ENCODE data around the gene BICC1. TPM values are rescaled to one million over a fixed set of nuclear protein-coding genes. Genes with fewer than 3 reads are reported as not detected.

Gene BICC1
- total RNA-seq, 1 donor from 2014 or later, result 6.4 TPM

- DNase-seq (ENCODE audit: low spot score), result no peak
- intact Hi-C loops (cut with DNase I), result no loop called here
Observed at GRCh38 chr10:58632216-58632615, 119.5 kb downstream of the BICC1 start.

GRCh38 chr10:58637352-58637751 lies 124.7 kb downstream of the BICC1 start:
- intact Hi-C loops (cut with DNase I), result no loop called here
- DNase-seq (ENCODE audit: low spot score), result no peak

DNA sequence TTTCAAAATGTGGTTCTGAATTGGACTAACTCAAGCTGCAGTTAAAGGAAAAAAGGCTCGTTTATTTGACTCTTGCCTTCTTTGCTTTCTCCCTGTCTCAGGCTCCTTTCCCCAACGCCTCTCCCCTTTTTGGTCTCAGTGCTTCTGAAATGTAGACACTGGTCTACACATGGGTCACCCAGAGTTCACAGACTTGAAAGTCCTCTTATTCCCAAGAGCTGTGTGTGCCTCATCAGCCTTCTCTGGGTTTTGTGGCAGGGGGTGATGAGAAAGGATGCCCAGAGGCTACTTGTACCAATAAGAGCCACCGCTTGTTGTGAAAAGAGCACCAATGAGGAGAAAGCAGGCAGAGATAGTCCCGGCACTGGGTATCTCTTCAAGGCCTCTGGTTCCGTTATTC lies 125.7 kb downstream of the BICC1 start:
- intact Hi-C loops (cut with DNase I), result no loop called here
- no peak for DNase-seq (ENCODE audit: low spot score)

DNA sequence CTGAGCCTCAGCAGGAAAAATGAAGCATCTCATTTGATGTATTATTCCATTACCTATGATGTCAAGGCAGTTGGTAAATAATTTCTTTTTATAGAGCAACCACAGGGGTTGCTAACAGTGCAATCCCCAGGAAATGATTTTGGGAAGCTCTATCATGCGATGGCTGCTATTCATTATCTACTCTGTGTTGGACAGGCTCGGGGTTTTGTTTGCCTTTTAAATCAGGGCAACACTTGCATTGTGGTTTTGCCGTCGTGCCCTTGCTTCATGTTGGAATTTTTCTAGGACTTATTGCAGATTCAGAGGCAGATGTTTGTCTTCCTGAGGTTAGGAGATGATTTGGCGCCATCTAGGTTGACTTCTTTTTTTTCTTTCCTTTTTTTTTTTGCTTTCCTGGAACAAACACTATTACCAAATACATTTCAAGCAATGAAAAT lies 128.4 kb downstream of the BICC1 start:
- DNase-seq (ENCODE audit: low spot score), result no peak
- intact Hi-C loops (cut with DNase I), result no loop called here

- intact Hi-C loops (cut with DNase I), result no loop called here
- DNase-seq (ENCODE audit: low spot score), result no peak
Observed at GRCh38 chr10:58641708-58642107, 129.0 kb downstream of the BICC1 start.

DNA sequence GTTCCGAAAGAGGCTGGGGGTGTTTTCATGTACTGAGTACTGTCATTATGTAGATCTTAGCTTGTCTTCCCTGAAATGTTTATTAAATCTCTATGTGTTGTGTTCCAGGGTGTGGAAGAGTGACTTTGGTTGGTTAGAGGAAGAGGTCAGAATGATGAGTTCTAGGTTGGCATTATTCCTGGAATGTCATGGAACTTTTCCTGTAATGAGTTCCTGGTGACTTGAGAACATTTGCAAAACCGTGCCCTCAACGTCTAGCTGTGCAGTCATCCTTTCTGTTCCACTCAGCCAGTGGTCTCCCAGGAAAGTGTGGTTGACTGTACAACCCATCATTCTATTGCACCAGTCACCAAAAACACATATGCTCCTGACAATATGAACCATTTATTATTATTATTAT lies 129.6 kb downstream of the BICC1 start:
- intact Hi-C loops (cut with DNase I), result no loop called here
- no peak for DNase-seq (ENCODE audit: low spot score)

DNA sequence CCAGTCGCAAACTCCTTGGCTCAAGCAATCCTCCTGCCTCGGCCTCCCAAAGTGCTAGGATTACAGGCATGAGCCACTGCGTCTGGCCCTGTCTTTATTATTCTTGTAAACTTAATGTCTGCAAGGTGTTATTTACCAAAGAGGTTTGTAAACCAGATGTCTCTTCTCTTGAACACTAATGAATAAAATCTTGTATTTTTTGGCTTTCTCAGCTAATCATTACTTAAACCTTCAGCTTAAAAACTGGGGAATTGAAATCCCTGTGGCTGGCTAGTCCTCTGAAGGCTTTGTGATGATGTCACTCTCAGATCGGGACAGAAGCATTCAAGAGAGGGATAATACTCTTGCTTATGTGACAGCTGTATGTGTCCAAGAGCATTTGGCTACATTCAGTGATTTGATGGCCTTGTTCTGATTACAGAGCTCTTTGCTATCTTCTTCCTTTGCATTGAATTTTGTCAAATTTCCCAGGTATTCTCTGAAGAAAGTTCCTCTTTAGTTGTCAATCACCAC lies 130.3 kb downstream of the BICC1 start:
- intact Hi-C loops (cut with DNase I), result no loop called here
- no peak for DNase-seq (ENCODE audit: low spot score)

DNA sequence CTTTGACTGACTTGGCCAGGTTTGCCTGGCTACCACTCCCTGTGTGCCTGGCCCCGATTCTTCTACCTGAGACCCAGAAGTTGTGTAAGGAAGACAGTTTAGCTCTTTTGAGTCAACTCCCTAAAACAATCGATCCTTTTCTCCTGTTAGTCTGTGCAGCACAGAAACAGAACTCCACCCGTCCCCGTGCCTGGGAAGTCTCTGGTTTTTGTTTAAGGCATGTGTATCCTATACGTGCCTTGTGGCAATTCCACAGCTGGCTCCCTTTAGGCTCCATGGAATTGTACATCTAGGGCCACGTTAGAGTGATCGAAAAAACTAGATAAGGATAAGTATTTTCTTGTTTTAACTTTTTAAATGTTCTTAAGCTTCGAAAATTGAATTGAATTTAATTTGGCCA lies 131.6 kb downstream of the BICC1 start:
- intact Hi-C loops (cut with DNase I), result no loop called here
- no peak for DNase-seq (ENCODE audit: low spot score)

- no peak for DNase-seq (ENCODE audit: low spot score)
- intact Hi-C loops (cut with DNase I), result no loop called here
Observed at GRCh38 chr10:58645416-58646146, 132.9 kb downstream of the BICC1 start.

DNA sequence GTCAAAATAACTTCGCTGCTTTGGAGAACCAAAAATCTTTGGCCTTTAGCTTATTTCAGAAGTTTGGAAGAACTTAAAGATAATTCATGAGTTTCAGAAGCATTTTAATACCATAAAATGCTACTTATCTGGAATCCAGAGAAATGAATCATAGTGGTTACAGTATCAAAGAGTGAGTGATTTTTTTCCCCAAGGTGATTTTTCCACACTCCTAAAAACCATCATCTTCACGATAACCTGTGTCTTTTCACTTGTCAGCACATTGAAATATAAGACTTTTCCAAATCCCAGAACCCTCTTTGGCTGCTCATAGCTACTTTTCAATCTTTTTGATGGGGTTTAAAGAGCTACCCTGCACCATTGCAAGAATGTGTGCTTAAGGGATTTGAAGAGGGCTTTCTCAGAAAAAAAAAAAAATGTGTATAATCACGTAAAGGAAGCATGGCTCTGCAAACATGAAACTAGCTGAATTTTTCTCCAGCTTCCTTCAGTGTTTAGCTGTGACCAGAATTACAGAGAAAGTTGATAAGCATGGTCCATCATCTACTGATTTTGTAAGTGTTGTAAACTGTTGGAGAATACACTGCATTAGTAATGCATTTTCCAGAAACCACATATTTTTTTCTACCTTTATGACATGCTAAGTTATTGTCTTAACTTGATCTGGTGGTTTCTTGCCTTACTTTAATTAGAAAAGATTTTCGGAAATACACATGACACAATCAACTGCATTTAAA lies 134.9 kb downstream of the BICC1 start:
- no peak for DNase-seq (ENCODE audit: low spot score)
- intact Hi-C loops (cut with DNase I), result no loop called here

DNA sequence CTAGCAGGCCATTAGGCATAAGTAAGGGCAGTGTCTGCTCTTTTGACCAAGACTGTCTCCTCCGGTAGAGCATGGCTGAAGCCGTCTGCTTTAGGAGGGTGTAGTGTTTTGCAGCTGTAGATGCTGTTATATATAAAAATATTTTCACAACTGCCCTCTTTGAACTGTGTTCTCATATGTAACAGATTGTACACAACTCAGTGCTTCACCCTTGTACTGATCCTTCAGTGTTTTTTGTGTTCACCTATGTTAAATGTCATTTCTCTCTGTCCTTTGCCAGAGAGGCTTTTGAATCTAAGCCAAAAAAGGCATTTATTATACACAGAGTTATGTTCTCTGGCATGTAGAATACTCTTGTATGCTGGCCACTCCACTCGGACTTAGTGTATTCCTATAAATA lies 135.5 kb downstream of the BICC1 start:
- intact Hi-C loops (cut with DNase I), result no loop called here
- no peak for DNase-seq (ENCODE audit: low spot score)

DNA sequence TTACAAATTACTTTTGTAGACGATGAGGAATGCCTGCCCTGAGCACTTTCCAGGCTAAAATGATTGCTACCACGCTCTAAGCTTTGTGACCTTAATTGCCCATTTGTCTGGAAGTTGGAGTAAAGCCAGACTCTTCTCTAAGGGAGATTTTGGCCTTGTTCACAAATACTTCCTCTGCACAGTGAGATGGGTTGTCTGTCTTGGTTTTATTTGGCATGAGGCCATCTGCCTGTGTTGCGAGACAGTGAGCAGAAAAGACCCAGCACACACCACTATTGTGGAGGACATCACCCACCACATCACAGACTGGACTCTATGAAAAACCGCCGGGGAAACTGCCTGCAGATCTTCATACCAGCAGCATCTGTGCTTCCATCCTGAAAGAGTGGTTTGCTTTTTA lies 138.4 kb downstream of the BICC1 start:
- DNase-seq (ENCODE audit: low spot score), result no peak

GRCh38 chr10:58651742-58652141 lies 139.1 kb downstream of the BICC1 start:
- intact Hi-C loops (cut with DNase I), result no loop called here
- DNase-seq (ENCODE audit: low spot score), result no peak

More for the DNA sequence above, 138.4 kb downstream of the BICC1 start:
- intact Hi-C loops (cut with DNase I), result no loop called here

DNA sequence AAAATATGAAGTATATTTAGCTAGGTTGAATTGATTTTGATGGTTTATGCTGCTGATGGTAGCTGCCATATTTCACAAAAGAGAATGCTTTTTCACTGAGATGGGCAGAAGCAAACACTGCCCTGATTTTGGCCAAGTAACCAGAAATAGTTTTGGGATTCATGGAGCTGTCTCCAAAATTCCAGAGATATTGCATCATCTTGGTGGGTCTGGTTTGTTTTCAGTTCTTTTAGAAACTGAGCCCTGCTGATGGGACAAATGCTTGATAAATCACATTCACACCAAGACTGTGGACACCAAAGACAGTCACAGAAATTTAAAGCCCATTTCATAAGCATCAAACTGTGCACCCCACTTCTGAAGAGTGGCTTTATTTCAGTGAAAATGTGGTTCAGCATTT lies 140.5 kb downstream of the BICC1 start:
- DNase-seq (ENCODE audit: low spot score), result no peak
- intact Hi-C loops (cut with DNase I), result no loop called here

GRCh38 chr10:58660575-58661255 lies 148.0 kb downstream of the BICC1 start:
- intact Hi-C loops (cut with DNase I), result no loop called here
- no peak for DNase-seq (ENCODE audit: low spot score)

DNA sequence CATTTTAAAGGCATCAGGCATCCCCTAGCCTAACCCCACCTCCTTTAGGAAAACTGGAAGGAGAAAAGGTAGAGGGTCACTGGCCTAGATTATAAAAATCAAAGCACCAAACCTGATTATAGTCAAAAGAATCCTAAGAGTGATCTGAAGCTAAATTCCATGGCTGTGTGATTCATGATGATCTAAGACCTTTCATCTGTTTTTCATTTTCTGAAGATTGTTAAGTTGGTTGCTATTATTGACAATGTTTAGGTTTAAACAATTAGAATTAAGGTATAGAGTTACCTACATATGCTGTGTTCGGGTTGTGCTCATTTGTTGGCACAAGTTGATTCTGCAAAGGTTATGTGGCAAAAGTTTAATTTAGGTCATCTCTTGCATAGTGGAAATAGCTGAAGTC lies 148.7 kb downstream of the BICC1 start:
- DNase-seq (ENCODE audit: low spot score), result no peak
- intact Hi-C loops (cut with DNase I), result no loop called here

DNA sequence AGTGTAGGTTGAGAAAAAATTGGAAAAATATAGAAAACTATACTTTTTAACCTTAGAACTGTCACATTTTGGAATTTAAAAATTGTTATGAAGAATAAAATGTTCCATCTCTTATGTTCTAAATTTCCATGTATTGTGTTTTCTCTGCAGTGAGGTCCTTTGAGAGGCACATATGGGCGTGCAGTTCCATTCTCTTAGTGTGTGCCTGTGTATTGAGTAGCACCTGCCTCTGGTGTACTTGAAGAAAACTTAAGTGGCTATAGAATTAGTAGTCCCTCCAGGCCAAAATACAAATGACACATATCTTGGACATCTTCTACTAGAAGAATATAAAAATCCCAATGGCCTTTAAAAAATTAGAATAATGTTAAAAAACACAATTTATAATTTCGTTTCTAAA lies 149.2 kb downstream of the BICC1 start:
- intact Hi-C loops (cut with DNase I), result no loop called here
- no peak for DNase-seq (ENCODE audit: low spot score)

DNA sequence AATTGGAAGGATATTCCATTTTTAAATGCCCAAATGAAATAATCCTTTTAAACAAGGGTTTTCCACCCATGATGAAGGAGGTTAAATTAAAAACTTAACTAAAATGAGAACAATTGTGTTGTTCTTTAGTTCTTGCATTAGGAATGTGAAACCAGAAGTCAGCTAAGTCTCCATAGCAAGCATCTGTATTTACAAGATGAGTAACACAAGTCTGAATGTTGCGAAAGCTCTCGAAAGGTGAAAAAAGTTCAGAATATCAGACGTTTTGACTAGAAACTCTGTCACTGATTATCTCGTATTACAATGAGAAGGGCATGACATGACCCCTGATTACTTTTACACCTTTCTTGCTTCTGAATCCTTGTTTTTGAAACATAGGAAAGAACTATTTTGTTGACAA lies 149.6 kb downstream of the BICC1 start:
- intact Hi-C loops (cut with DNase I), result no loop called here
- no peak for DNase-seq (ENCODE audit: low spot score)

- intact Hi-C loops (cut with DNase I), result no loop called here
- DNase-seq (ENCODE audit: low spot score), result no peak
Observed at GRCh38 chr10:58665361-58665760, 152.7 kb downstream of the BICC1 start.

DNA sequence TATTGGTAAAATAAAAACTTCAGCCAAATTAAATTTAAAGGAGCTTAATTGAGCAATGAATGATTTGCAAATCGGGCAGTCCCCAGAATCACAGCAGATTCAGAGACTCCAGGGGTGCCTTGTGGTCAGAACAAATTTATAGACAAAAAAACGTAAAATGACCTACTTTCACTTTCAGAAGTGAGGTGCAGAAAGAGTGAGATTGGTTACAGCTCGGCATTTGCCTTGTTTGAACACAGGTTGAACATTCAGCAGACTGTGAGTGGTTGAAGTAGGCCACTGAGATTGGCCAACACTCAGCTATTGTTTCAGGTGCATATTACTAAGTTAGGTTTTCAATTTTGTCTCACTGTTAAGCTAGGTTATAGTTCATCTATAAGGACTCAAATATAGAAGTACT lies 153.4 kb downstream of the BICC1 start:
- intact Hi-C loops (cut with DNase I), result no loop called here
- no peak for DNase-seq (ENCODE audit: low spot score)
